GM21528 (cell line): ENCODE data around the gene RHPN2.
"Not testable (repeated sequence)": the region's sequence is repeated elsewhere in the genome, so short reads cannot be mapped to it uniquely, and the experiment has no call there.

Source experiments
- ATAC-seq: cut with Tn5 transposase; IDR thresholded peaks from one replicate; pipeline ENCODE4 v1.9.1; 2021; ENCODE audit warnings: mild to moderate bottlenecking, moderate library complexity; ENCODE audit not compliant: unreplicated experiment, low FRiP score

RHPN2 gene

GRCh38 chr19:33067121-33067520, 2.4 kb upstream of the RHPN2 start:
- ATAC-seq = no peak

GRCh38 chr19:33066543-33066942, 1.9 kb upstream of the RHPN2 start:
- no peak for ATAC-seq

- ATAC-seq = peak; percentile 46
These were observed 263 bp downstream of the RHPN2 start for GRCh38 chr19:33064458-33064791.

DNA sequence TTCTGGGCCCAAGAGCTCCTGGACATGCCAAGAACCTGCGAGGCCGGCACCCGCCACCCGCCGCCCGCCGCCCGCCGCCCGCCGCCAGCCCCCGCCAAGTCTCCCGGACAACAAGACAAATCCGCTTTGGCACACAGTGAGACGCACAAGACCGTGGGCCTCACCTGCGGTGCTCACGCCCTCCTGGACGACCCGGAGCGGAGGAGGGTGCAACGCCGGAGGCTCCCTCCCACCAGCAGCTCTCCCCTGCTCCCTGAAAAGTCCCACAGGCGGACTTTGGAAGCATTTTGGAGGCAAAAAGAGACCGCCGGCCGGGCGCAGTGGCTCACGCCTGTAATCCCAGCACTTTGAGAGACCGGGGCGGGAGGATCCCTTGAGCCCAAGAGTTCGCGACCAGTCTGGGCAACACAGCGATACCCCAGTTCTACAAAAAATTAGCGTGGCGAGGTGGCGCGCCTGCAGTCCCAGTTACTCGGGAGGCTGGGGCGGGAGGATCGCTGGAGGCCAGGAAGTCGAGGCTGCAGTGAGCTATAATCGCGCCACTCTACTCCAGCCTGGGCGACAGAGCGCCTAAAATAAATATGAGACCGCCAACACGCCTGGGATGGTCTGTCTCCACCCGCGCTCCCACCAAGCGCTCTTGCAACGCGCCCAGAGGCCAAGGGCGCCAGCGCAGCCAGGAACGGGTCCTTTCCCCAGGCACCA, 783 bp downstream of the RHPN2 start:
- ATAC-seq = no peak

GRCh38 chr19:33063356-33063752, 1.3 kb downstream of the RHPN2 start:
- no peak for ATAC-seq

DNA sequence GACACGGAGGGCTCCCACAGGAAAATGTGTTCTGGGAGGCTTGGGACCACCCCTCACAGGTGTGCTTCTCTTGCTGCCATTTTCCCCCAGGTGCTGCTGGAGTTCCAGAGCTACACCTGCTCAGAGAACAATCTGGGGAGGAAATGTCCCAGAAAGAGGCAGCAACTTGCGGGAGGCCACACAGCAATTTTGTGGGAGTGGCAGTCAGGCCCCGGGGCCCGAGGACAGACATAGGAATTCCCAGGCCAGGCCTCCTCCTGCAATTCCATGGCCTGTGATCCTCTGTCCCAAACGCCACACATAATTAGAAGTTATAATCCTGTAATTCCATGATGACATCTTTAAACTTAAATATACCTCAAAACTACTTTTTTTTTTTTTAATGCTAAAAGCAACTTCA, 1.8 kb downstream of the RHPN2 start:
- ATAC-seq = no peak

DNA sequence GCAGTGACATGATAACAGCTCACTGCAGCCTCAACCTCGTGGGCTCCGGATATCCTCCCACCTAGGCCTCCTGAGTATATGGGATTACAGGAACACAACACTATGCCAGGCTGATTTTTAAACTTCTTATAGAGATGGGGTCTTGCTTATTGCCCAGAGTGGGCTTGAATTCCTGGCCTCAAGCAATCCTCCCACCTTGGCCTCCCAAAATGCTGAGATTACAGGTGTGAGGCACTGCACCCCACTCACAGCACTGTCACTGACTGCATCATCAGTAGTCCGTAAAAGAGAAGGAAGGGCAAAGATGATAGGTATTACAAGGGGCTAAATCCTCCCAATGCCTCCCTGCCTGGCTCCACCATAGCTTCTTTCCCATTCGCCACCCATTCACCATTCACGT, 4.1 kb downstream of the RHPN2 start:
- ATAC-seq = no peak

DNA sequence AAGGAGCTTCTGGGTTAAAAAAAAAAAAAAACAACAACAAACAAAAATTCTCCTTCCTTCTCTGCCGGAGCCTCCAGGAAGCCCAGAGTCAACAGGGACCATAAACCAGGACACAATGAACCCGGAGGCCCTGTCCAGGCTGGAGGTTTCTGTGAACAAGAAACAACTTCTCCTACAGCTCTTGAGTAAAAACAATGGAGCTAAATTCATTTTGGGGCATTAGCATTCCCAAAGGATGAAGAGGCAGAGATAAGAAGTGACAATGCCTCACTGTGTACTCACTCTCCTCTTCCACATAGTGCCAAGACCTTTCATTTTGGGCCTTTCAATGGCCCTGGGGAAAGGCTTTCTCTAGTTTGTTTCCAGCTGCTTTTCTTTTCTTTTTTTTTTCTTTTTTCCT, 9.0 kb downstream of the RHPN2 start:
- no peak for ATAC-seq

DNA sequence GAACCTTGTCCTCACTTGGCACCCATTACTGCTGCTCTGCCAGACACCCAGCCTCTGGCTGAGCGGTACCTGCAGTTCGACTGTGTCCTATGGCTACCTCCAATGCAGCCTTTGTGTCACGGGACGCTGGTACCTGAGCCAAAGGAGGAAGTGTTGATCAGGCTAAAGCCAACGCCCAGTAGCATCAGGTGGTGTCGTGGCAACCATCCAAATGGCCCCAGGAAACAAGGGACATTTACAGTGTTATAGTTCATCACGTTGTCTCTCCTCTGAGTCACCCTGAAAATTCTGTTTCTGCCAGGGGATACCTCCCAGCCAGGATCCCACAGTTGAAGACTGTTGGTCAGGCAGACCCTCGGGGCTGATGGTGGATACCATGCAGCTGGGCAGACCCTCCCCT, 10.1 kb downstream of the RHPN2 start:
- no peak for ATAC-seq

DNA sequence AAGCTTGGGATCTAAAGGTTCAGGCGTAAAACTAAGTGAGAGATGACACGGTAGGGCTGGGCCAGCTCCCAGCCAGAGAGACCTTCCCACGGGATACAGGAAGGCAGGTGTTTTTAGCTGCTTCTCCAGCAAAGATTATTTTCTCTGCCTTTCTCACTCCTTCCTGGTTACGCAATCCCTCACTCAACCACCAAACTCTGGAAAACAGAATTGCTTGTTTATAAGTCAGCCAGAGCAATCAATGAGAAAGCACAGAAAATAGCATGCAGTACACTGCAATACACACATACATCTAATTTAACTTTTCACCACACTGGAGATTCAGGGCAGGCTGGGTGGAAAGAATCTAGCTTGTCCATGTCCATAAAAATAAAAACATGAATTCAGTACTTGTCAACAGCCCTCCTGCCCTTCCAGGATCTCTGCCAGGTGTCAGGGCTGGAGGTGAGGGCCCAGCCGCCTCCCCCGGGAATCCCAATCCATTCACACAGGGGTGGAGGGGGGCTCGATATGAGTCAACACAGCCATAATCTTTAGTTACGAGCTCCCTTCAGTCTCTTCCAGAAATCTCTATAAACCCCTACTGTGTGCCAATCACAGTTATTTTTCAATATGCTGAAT, 12.2 kb downstream of the RHPN2 start:
- no peak for ATAC-seq

DNA sequence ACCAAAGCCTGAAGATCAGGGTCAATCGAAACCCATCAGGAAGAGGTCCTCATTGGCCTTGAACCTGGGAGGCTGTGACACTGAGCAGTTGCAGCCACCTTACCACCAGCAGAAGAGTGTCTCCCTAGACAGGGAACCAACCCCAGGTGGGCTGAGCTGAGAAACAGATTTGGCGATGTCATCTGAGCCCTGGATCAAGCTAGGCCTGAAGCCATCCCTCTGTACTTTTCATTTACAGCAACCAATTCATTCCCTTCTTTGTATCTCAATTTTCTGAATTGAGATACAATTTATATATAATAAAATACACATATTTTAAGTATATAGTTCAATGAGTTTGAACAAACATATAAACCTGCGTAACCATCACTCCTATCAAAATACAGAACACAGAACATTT, 14.6 kb downstream of the RHPN2 start:
- ATAC-seq = no peak

DNA sequence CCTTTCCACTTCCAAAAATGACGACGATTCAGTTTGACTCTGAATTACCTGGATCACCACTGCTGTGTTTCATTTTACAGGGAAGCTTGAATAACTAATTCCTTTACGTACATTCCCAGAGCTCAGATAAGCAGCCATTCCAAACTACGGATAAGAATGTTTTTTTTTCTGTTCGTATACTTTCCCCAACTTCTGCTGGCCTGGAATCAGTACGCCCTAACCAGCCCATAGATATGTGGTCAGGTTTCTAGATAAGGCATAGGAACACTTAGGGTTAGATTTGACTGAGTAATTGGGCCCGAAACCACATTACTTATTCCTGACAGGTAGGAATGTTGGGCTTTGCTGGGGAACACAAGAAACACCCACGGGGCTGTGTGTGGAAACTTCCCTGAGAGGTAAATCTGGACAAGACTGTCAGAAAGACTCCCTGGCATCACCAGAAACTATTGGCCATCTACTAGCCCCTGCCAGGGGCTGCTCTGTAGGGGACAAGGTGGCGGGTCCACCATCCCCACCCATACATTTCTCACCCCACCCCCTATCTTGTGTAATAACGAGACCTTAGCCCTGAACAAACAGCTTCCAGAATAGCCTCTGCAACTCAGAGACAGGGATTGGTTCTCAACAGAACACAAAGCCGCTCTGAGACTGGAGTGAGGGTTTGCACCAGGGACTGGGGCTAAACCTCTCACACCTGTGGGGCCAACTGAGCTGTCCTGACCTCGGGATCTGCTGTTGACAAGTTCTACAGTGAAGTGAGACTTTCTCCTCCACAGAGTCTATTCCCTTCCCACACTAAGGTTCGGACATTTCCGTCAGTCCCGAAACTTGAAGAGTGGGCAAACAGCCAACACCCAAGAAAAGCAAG, 15.6 kb downstream of the RHPN2 start:
- ATAC-seq = no peak

GRCh38 chr19:33047422-33047821, 17.3 kb downstream of the RHPN2 start:
- no peak for ATAC-seq

DNA sequence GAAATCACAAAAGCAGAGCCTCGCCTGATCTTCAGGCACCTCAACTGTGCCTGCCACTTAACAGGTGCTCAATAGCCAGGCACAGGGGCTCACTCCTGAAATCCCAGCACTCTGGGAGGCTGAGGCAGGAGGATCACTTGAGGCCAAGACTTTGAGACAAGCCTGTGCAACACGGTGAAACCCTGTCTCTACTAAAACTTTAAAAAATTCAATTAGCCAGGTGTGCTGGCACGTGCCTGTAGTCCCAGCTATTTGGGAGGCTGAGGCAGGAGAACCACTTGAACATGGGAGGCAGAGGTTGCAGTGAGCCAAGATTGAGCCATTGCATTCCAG, 22.9 kb downstream of the RHPN2 start:
- ATAC-seq = not testable (repeated sequence)

- no peak for ATAC-seq
These were observed 23.5 kb downstream of the RHPN2 start for GRCh38 chr19:33040994-33041827.

GRCh38 chr19:33039815-33040214, 24.9 kb downstream of the RHPN2 start:
- no peak for ATAC-seq

DNA sequence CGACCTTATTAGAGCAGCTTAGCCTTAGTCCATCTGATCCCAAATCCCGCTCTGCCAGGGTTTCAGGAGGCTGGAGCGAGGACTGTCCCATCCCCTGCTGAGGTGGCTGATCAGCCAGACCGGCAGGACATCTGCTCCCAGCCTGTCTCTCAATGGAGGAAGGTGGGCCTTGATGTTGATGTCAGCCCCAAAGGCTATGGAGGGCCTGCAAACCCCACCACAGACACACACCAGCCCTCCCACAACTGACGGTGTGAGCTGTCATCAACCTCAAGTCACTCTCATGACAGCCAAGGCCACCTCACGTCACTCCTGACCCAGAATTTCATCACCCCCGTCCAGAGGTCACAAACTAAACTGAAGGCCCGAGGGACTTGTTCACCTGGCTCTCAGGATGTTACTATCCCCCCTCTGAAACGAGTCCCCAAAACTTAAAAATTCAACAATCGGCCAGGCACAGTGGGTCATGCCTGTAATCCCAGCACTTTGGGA, 25.5 kb downstream of the RHPN2 start:
- ATAC-seq = no peak

DNA sequence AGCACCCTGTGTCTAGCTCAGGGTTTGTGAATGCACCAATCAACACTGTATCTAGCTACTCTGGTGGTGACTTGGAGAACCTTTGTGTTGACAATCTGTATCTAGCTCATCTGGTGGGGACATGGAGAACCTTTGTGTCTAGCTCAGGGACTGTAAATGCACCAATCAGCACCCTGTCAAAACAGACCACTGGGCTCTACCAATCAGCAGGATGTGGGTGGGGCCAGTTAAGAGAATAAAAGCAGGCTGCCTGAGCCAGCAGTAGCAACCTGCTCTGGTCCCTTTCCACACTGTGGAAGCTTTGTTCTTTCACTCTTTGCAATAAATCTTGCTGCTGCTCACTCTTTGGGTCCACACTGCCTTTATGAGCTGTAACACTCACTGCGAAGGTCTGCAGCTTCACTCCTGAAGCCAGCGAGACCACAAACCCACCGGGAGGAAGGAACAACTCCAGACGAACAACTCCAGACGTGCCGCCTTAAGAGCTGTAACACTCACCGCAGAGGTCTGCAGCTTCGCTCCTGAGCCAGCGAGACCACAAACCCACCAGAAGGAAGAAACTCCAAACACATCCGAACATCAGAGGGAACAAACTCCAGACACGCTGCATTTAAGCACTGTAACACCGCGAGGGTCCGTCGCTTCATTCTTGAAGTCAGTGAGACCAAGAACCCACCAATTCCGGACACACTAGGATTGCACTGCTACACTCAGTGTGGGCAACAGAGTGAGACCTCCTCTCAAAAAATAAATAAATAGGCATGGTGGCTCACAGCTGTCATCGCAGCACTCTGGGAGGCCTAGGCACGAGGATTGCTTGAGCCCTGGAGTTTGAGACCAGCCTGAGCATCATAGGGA, 27.3 kb downstream of the RHPN2 start:
- ATAC-seq = not testable (repeated sequence)

GRCh38 chr19:33036370-33037167, 28.1 kb downstream of the RHPN2 start:
- ATAC-seq = not testable (repeated sequence)
